ENCODE data around the gene LOXHD1. TPM values are rescaled to one million over a fixed set of nuclear protein-coding genes. Genes with fewer than 3 reads are reported as not detected.

LOXHD1 gene
- total RNA-seq (2014; rRNA removed; shearing (Covaris generic)) = not detected in 2 replicates

DNA sequence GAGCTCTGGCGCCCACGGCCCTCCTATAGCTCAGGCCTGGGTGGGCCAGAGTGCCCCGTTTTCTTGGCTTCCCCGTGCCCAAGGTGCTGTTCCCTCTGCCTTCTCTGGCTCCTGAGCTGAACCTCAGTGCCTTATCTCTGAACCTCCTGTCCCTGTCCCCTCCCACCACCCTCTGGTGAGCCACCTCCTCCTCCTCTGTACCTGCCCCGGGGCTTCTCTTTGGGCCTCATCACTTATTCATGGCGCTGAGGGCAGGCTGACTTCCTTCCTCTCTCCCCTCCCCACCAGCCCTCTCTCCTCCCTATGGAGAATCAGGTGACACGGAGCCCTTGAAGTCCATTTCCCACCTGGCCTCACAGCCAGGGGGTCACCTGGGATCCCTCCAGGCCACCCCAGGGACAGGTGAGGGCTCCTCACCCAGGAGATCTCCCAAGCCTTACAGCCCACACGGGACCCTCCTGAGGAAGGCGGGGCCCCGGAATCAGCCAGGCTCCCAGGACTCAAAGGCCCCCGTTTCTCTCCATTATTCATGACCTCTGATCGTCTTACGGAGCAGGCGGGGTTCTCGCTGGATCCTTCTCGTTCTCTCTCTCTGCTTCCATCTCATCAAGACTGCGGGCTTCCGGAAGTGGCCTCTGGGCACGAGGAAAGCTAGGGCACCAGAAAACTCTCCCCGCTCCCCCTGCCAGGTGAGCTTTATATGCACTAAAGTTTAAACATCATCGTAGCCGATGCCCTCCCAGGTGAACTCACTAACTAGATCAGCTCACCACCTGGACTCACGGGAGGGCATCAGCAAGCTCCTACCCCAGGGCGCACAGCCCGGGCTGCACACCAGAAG, at the start of gene LOXHD1:
Gene LOXHD1, minus strand, starts transcription at position 106 of the 841 bp plus-strand sequence. CDS start 187 bp downstream, outside the sequence.
- no peak for DNase-seq (ENCODE audit: low read depth)

DNA sequence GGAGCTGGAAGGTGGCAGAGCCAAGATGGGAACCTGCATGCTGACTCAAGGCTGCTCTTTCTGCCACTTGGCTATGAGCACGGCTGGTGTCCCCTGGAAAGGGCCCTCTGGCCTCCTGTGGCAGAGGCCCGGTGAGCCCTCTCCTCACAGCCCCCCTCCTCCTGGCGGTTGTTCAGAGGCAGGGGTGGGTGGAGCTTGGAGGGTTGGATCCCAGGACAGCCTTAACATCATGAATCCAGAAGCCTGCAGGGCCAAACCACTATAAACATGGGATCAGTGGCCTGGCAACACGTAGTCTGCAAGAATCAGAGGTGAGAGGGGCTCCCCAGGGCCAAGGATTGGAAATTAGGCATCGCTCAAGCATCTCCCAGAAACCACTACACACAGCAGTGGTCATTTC, 48.5 kb upstream of the LOXHD1 start:
- DNase-seq (ENCODE audit: low read depth) = no peak

GRCh38 chr18:46704816-46705215, 47.8 kb upstream of the LOXHD1 start:
- no peak for DNase-seq (ENCODE audit: low read depth)

DNA sequence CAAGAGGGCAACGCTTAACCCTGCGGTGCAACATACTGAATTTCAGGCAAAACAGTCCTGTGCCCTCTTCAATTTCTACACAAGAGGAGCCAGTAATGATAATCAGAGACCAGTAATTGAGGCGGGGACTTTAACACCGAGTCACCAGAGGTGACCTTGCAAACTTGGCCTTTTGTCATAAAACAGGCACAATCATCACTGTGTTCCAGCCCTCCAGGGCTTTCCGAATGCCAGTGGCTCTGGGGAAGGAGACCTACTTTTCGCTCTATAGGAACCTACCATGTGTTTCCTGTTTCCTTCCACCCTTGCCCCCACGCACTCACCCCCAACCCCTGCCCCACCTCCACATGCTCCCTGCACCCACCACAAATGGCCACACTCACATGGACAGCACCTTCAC, 47.2 kb upstream of the LOXHD1 start:
- DNase-seq (ENCODE audit: low read depth) = no peak

- no peak for DNase-seq (ENCODE audit: low read depth)
Observed at GRCh38 chr18:46702471-46702870, 45.5 kb upstream of the LOXHD1 start.

- DNase-seq (ENCODE audit: low read depth) = no peak
Observed at GRCh38 chr18:46700066-46700824, 43.2 kb upstream of the LOXHD1 start.

GRCh38 chr18:46696702-46697101, 39.7 kb upstream of the LOXHD1 start:
- DNase-seq (ENCODE audit: low read depth) = no peak

- no peak for DNase-seq (ENCODE audit: low read depth)
Observed at GRCh38 chr18:46696268-46696667, 39.2 kb upstream of the LOXHD1 start.

DNA sequence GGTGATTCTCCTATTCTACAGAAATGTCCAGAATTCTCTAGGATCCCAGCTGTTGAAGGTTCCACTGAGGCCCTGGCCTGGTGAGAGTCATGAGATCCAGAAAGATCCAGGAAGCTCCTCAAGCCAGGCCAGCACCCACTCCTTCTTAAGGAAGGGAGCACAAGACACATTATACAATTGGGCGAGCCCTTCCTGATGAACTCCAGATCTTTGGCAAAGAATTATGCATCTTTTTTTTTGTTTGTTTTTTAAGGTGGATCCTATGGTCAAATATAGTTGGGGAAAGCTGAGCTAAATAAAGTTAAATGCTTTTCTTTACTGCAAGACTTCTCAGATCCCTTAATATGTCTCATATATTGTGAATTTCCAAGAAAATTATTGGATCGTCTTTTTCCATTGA, 37.0 kb upstream of the LOXHD1 start:
- no peak for DNase-seq (ENCODE audit: low read depth)

- DNase-seq (ENCODE audit: low read depth) = no peak
Observed at GRCh38 chr18:46688853-46689525, 32.0 kb upstream of the LOXHD1 start.

DNA sequence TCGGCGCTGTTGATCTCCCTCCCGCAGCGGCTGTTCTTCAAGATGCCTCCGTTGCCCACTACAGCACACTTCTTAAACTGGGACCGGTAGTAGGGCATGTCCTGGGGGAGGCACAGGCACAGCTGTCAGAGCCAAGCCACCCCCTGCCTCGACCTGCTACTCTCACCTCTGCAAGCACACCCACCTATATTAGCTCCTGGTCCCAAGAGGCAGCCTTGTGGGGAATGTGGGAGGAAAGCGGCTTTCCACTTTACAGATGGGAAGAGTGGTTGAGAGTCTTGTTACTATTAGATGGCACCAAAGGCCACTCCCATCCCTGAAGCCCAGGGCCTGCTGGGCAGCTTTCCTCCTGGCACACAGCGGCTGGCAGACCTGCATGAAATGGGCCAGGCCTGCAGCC, 29.2 kb upstream of the LOXHD1 start:
- DNase-seq (ENCODE audit: low read depth) = no peak

DNA sequence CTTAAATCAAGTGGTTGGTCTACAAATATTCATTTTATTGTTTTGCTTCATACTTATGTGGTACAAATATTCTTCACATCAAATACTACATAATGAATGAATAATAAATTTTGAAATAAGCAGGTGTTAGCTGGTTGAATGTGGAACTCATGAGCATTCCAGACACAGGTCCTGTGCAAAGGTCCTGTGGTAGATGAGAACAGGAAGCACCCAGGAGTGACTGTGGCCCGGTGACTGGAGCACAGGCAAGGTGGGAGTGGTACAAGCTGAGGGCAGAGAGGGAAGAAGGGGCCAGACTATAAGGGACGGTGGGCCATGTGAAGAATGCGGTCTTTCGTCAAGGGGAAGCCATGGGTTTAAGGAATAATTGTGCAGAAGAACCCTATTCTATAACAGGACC, 26.2 kb upstream of the LOXHD1 start:
- no peak for DNase-seq (ENCODE audit: low read depth)

GRCh38 chr18:46680784-46681695, 24.0 kb upstream of the LOXHD1 start:
- DNase-seq (ENCODE audit: low read depth) = no peak

GRCh38 chr18:46679846-46680598, 23.0 kb upstream of the LOXHD1 start:
- DNase-seq (ENCODE audit: low read depth) = no peak

GRCh38 chr18:46678785-46679399, 21.9 kb upstream of the LOXHD1 start:
- DNase-seq (ENCODE audit: low read depth) = no peak

DNA sequence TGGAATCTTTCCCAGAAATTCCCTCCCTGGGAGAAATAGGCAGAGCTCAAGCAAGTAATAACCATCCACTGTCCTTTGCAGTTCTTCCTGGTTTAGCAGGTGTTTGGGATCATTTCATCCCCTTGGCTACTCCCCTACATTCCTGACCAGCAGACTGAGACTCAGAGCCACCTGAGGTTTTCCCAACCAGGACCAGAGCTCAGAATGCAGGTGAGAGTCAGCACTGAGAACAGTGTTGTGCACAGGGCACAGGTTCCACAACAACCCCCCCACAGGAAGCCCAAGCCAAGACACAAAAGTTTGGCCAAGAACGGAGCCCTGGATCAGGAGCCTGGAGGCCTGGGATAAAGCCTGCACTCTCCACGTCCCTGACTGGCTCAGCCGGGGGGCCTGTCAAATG, 21.0 kb upstream of the LOXHD1 start:
- no peak for DNase-seq (ENCODE audit: low read depth)

- peak; percentile 10 for DNase-seq (ENCODE audit: low read depth)
Observed at GRCh38 chr18:46677611-46678010, 20.6 kb upstream of the LOXHD1 start.

DNA sequence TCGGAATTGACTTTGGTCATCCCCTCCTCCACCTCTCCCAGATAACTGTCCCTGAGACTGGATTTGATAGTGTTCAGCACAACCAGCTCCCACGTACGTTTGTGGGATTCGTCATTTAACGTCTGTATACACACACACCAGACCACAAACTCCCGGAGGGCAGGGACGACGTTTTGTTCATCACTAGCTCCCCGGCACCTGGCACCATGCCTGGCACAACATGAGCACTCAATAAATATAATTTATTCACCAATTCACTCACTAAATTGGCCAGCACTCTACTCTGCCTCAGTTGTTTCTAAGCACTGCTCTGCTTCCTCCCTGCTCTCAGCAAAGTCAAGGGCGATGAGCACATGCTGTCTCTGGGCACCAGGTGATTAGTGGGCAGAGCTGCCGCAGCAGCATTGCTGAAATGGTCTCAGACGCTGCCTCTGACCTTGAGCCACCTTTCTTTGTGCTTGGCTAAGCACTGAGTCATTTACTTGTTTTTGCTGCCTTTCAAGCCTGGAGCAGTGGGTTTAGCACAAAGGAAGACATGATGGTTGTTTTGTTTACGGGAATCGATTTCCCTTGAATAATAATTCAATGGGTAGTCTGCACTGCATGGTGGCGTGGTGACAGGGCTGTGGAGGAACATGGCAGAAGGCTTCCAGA, 19.3 kb upstream of the LOXHD1 start:
- DNase-seq (ENCODE audit: low read depth) = peak; percentile 73

- no peak for DNase-seq (ENCODE audit: low read depth)
Observed at GRCh38 chr18:46675112-46675511, 18.1 kb upstream of the LOXHD1 start.

All from Daoy (cell line).